ENCODE data around the gene HCRTR2.
"Not testable (repeated sequence)": the region's sequence is repeated elsewhere in the genome, so short reads cannot be mapped to it uniquely, and the experiment has no call there.

Gene HCRTR2

GRCh38 chr6:55180258-55180657 is 5.9 kb downstream of the HCRTR2 start:
- no peak overlapping the region for H3K4me3 ChIP-seq (ENCODE audit: low read length)
- H3K9ac ChIP-seq (ENCODE audit: low read length) = no peak overlapping the region
- H3K27ac ChIP-seq (ENCODE audit: low read depth, low read length) = no peak overlapping the region
- H3K4me1 ChIP-seq (ENCODE audit: control insufficient read depth, insufficient read depth, low read length) = no peaks in the 10 kb centered on the region
- no peaks in the 10 kb centered on the region for H3K27me3 ChIP-seq (ENCODE audit: control insufficient read depth, insufficient read depth, low read length)
- H3K36me3 ChIP-seq (ENCODE audit: control insufficient read depth, insufficient read depth, low read length) = no peaks in the 10 kb centered on the region

DNA sequence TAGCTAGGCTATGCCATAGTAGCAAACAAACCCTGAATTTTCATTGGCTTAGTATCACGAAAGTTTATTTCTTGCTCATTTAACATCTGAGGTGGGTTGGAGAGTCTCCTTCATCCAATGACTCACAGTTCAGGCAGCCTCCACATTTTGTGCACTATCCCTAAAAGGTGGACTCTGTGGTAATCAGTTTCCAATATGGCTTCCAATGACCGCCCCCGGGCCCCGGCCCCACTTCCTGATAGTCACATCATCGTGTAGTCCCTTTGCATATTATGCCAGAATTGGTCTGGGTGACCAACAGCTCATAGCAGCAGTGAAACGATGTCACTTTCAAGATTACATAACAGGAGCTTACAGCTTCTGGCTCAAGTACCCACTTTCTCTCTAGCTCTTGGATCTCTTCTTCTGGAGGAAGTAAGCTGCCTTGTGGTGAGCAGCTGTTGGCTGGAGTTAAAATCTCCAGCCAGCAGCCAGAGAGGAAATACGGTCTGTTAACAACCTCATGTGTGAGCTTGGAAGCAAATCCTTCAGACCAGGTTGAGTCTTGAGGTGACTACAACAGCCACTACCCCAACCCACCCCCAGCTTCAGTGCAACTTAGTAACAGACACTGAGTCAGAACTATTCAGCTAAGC is 7.8 kb downstream of the HCRTR2 start:
- no peaks in the 10 kb centered on the region for H3K4me1 ChIP-seq (ENCODE audit: control insufficient read depth, insufficient read depth, low read length)
- H3K27me3 ChIP-seq (ENCODE audit: control insufficient read depth, insufficient read depth, low read length) = no peaks in the 10 kb centered on the region
- H3K9ac ChIP-seq (ENCODE audit: low read length) = no peak overlapping the region
- no peaks in the 10 kb centered on the region for H3K36me3 ChIP-seq (ENCODE audit: control insufficient read depth, insufficient read depth, low read length)
- H3K4me3 ChIP-seq (ENCODE audit: low read length) = no peak overlapping the region
- H3K27ac ChIP-seq (ENCODE audit: low read depth, low read length) = no peak overlapping the region

DNA sequence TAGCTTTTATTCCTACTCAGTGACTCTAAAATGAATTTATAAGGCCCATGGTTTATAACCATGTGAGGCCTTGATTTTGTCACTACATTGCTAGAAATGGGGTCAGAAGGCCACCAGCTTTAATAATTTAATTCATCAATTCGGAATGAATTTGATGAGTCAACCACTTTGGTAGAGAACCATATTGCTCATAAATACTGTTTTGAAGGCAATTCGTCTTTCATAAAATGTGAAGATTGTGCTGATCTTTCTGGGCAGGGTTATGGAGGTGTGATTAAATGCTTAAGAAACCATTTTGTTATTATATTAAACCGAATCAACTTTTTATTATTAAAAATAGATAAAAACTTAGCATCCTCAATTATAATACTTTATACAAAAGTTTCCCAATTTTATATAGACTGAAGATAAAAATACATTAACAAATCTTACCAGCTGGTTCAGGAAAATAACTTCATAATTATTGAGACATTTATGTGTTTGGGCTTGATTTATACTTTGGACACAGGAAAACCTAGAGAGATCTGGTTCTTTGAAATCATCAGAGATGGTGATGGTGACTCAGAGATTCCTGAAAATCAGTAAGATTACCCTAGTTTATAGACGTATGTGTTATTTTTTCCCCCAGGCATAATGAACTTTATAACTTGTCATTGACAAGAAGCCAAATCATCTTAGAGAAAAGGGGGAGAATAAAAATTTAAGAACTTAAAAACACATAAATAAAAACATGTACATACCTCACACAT is 10.6 kb downstream of the HCRTR2 start:
- Histone ChIP-seq H3K36me3 (ENCODE audit: control insufficient read depth, insufficient read depth, low read length) (no peaks in the 10 kb centered on the region), H3K4me1 (ENCODE audit: control insufficient read depth, insufficient read depth, low read length) (no peaks in the 10 kb centered on the region), H3K27ac (ENCODE audit: low read depth, low read length) (no peak overlapping the region), H3K9ac (ENCODE audit: low read length) (no peak overlapping the region), H3K4me3 (ENCODE audit: low read length) (no peak overlapping the region), H3K27me3 (ENCODE audit: control insufficient read depth, insufficient read depth, low read length) (no peaks in the 10 kb centered on the region)

GRCh38 chr6:55198715-55199114 is 24.4 kb downstream of the HCRTR2 start:
- Histone ChIP-seq H3K4me1 (ENCODE audit: control insufficient read depth, insufficient read depth, low read length) (no peaks in the 10 kb centered on the region), H3K9ac (ENCODE audit: low read length) (no peak overlapping the region), H3K27me3 (ENCODE audit: control insufficient read depth, insufficient read depth, low read length) (no peaks in the 10 kb centered on the region), H3K36me3 (ENCODE audit: control insufficient read depth, insufficient read depth, low read length) (no peaks in the 10 kb centered on the region), H3K27ac (ENCODE audit: low read depth, low read length) (no peak overlapping the region), H3K4me3 (ENCODE audit: low read length) (no peak overlapping the region)

GRCh38 chr6:55199239-55199638 is 24.9 kb downstream of the HCRTR2 start:
- no peak overlapping the region for H3K27ac ChIP-seq (ENCODE audit: low read depth, low read length)
- no peaks in the 10 kb centered on the region for H3K27me3 ChIP-seq (ENCODE audit: control insufficient read depth, insufficient read depth, low read length)
- no peak overlapping the region for H3K9ac ChIP-seq (ENCODE audit: low read length)
- H3K4me1 ChIP-seq (ENCODE audit: control insufficient read depth, insufficient read depth, low read length) = no peaks in the 10 kb centered on the region
- H3K4me3 ChIP-seq (ENCODE audit: low read length) = no peak overlapping the region
- no peaks in the 10 kb centered on the region for H3K36me3 ChIP-seq (ENCODE audit: control insufficient read depth, insufficient read depth, low read length)

- H3K27me3 ChIP-seq (ENCODE audit: control insufficient read depth, insufficient read depth, low read length) = no peaks in the 10 kb centered on the region
- H3K9ac ChIP-seq (ENCODE audit: low read length) = no peak overlapping the region
- no peaks in the 10 kb centered on the region for H3K4me1 ChIP-seq (ENCODE audit: control insufficient read depth, insufficient read depth, low read length)
- H3K27ac ChIP-seq (ENCODE audit: low read depth, low read length) = no peak overlapping the region
- H3K4me3 ChIP-seq (ENCODE audit: low read length) = no peak overlapping the region
- H3K36me3 ChIP-seq (ENCODE audit: control insufficient read depth, insufficient read depth, low read length) = no peaks in the 10 kb centered on the region
Observed at GRCh38 chr6:55208478-55209458, 34.5 kb downstream of the HCRTR2 start.

- H3K27me3 ChIP-seq (ENCODE audit: control insufficient read depth, insufficient read depth, low read length) = no peaks in the 10 kb centered on the region
- no peaks in the 10 kb centered on the region for H3K36me3 ChIP-seq (ENCODE audit: control insufficient read depth, insufficient read depth, low read length)
- H3K4me3 ChIP-seq (ENCODE audit: low read length) = no peak overlapping the region
- H3K27ac ChIP-seq (ENCODE audit: low read depth, low read length) = no peak overlapping the region
- H3K4me1 ChIP-seq (ENCODE audit: control insufficient read depth, insufficient read depth, low read length) = no peaks in the 10 kb centered on the region
- H3K9ac ChIP-seq (ENCODE audit: low read length) = no peak overlapping the region
Observed at GRCh38 chr6:55210952-55211351, 36.6 kb downstream of the HCRTR2 start.

DNA sequence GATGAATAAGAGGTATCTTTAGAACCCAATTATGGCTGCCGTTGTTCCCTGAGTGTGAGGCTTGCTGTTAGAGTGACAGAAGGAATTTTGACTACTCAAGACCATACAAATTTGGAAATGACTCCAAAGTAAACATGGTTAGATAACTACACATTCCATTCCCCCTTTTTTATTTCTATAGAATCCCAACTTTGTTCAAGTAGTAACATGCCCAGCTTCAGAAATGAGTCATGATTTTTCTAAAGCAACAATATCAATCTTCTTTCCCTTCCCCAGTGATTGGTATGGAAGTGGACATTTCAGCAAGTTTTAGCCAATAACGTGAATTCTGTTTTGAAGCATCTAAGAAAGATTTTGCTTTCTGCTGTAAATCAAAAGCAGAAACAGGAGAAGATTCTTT is 37.8 kb downstream of the HCRTR2 start:
- Histone ChIP-seq H3K27me3 (ENCODE audit: control insufficient read depth, insufficient read depth, low read length) (no peaks in the 10 kb centered on the region), H3K4me3 (ENCODE audit: low read length) (no peak overlapping the region), H3K4me1 (ENCODE audit: control insufficient read depth, insufficient read depth, low read length) (no peaks in the 10 kb centered on the region), H3K9ac (ENCODE audit: low read length) (no peak overlapping the region), H3K36me3 (ENCODE audit: control insufficient read depth, insufficient read depth, low read length) (no peaks in the 10 kb centered on the region), H3K27ac (ENCODE audit: low read depth, low read length) (no peak overlapping the region)

- no peaks in the 10 kb centered on the region for H3K27me3 ChIP-seq (ENCODE audit: control insufficient read depth, insufficient read depth, low read length)
- H3K4me3 ChIP-seq (ENCODE audit: low read length) = no peak overlapping the region
- no peak overlapping the region for H3K27ac ChIP-seq (ENCODE audit: low read depth, low read length)
- no peaks in the 10 kb centered on the region for H3K36me3 ChIP-seq (ENCODE audit: control insufficient read depth, insufficient read depth, low read length)
- H3K4me1 ChIP-seq (ENCODE audit: control insufficient read depth, insufficient read depth, low read length) = no peaks in the 10 kb centered on the region
- H3K9ac ChIP-seq (ENCODE audit: low read length) = no peak overlapping the region
Observed at GRCh38 chr6:55220961-55221360, 46.6 kb downstream of the HCRTR2 start.

DNA sequence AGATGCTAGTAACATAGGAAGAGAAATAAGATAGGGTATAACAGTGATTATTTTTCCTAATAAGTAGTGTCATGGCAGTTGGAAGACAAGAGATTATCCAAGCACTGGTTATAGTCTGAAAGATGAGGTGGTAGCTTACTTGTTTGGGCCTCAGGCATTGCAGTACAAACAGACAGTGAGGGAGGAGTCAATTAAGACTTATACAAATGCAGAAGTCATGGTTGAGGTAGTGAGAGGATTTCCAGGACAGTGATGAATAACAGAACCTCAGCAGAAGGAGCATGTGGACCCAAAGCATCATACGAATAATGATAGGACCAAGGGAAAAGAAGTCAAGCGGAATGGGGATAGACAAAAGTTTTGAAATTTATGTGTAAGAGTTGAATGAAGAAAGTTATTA is 53.5 kb downstream of the HCRTR2 start:
- Histone ChIP-seq H3K9ac (ENCODE audit: low read length) (no peak overlapping the region), H3K36me3 (ENCODE audit: control insufficient read depth, insufficient read depth, low read length) (no peaks in the 10 kb centered on the region), H3K27me3 (ENCODE audit: control insufficient read depth, insufficient read depth, low read length) (no peaks in the 10 kb centered on the region), H3K4me1 (ENCODE audit: control insufficient read depth, insufficient read depth, low read length) (no peaks in the 10 kb centered on the region), H3K4me3 (ENCODE audit: low read length) (no peak overlapping the region), H3K27ac (ENCODE audit: low read depth, low read length) (no peak overlapping the region)

- Histone ChIP-seq H3K4me1 (ENCODE audit: control insufficient read depth, insufficient read depth, low read length) (no peaks in the 10 kb centered on the region), H3K4me3 (ENCODE audit: low read length) (no peak overlapping the region), H3K27ac (ENCODE audit: low read depth, low read length) (no peak overlapping the region), H3K36me3 (ENCODE audit: control insufficient read depth, insufficient read depth, low read length) (no peaks in the 10 kb centered on the region), H3K9ac (ENCODE audit: low read length) (no peak overlapping the region), H3K27me3 (ENCODE audit: control insufficient read depth, insufficient read depth, low read length) (no peaks in the 10 kb centered on the region)
Observed at GRCh38 chr6:55239099-55239498, 64.8 kb downstream of the HCRTR2 start.

GRCh38 chr6:55240975-55241605 is 66.8 kb downstream of the HCRTR2 start:
- not testable (repeated sequence) for H3K4me1 ChIP-seq (ENCODE audit: control insufficient read depth, insufficient read depth, low read length); H3K9ac ChIP-seq (ENCODE audit: low read length); H3K36me3 ChIP-seq (ENCODE audit: control insufficient read depth, insufficient read depth, low read length); H3K27ac ChIP-seq (ENCODE audit: low read depth, low read length); H3K4me3 ChIP-seq (ENCODE audit: low read length); H3K27me3 ChIP-seq (ENCODE audit: control insufficient read depth, insufficient read depth, low read length)
